SKM-1 treated with dmso at 0.1 percent for 144 hours (cell line): ENCODE data around the gene WNT7B.
A peak's percentile ranks its signal among the peaks of the same experiment; 100 is the strongest.

Source experiments
- DNase-seq: peaks from one replicate; lab custom pipeline; 2025; ENCODE audit not compliant: unreplicated experiment; lab: John Stamatoyannopoulos, UW

Gene WNT7B

DNA sequence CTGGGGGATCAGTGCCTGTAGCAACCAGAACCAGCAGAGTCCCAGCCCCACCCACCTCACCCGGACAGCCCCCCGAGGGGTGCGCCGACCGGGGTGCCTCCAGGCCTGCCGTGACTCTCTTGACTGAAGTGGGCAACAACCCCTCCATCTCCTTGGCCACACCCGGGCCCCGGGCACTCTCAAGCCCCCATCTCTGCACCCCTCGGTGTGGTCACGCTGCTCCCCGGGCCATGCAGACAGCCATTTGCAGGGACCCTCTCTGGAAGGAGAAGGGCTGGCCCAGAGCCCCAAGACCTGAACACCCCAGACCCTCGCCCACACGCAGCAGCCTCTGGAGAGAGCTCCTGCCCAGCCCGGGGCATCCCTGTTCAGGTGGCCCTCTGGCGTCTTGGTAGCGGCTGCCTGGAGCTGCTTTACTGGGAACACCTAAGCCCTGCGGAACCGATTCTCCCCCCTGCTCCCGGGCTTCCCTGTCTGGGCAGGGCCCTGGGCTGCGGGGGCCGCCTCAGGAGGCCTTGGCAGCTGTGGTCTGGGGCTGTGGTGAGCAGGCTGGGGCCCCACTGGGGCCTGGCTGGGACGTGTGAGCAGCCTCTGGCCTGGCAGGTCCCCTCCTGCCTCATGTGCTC lies 84.9 kb downstream of the WNT7B start:
- DNase-seq: peak; percentile 52

DNA sequence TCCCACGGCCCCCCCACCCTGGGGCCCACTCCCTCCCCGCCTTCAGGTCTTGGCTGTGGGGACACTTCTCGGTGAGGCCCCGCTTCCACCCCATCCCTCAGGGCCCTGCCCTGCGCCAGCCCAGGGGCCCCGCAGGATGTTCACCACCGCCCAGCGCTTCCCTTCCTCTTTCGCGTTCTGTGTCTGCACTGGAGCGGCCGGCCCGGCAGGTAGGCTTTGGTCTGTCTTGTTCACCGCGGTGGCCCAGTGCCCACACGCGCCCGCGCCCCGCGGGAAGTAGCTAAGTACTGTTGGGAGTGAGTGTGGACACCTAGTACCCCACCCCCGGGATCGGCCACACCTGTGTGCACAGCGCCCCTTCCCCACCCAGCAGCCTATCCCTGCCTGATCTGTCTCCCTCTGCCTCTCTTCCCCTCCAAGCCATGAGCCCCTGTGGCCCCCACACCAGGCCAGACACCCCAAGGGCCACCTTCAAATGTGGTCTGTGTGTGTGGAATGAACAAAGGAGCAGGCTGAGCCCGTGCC lies 85.4 kb downstream of the WNT7B start:
- DNase-seq: peak; percentile 54

DNA sequence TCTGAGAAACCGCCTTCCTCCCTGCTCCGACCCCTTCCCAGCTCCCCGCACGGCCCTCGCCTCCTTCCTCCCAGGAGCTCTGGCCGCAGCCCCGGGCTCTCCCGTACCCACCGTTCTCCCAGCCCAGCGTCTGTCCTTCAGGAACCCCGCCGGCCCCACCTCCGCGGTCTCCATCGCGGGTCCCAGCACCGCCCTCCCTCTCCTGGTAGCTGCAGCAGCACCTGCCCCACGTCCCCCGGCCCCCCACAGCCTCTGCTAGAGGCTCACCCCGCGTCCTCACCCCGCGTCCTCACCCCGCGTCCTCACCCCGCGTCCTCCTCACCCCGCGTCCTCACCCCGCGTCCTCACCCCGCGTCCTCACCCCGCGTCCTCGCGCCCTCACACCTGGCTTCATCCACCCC lies 85.9 kb downstream of the WNT7B start:
- no peak for DNase-seq

DNA sequence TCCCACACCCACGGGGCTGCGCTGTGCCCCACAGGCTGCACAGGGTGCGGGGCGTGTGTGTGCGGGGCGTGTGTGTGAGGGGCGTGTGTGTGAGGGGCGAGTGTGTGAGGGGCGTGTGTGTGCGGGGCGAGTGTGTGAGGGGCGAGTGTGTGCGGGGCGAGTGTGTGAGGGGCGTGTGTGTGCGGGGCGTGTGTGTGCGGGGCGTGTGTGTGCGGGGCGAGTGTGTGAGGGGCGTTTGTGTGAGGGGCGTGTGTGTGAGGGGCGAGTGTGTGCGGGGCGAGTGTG lies 86.7 kb downstream of the WNT7B start:
- no peak for DNase-seq

DNA sequence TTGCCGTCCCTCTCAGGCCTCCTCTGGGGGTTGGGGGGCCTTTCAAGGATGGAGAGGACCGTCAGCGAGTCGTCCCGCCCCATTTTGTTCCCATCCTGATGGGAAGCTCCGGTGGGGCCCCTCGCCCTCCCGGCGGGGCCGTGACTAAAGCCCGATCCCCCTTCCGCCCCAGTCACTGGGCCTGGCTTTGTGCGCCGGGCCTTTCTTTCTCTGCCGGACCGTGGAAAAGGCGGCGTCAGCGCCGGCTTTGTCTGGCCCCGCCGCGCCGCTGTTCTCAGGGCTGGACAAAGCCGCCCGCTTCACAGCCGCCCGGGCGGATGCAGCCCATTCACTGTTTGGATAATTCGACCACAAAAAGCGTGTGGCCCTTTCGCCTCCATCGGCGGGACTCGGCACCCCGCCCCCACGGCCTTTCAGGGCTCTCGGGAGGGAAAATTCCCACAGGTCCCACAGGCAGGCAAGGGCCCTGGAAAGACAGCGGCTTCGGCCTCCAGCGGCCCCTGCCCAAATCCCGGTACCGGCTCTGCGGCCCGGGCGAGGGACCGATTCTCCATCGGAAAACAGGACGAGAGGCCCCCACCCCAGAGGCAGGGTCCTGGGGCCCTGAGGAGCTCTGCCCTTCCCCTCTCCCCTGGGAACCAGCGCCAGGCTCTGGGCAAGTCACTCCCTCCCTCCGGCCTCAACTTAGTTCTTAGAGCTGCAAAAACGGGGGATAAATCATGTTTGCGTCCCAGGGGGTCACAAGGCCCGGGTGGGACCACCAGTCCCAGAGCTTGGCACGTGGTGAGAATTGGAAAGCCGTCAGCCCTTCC lies 87.2 kb downstream of the WNT7B start:
- DNase-seq: no peak

DNA sequence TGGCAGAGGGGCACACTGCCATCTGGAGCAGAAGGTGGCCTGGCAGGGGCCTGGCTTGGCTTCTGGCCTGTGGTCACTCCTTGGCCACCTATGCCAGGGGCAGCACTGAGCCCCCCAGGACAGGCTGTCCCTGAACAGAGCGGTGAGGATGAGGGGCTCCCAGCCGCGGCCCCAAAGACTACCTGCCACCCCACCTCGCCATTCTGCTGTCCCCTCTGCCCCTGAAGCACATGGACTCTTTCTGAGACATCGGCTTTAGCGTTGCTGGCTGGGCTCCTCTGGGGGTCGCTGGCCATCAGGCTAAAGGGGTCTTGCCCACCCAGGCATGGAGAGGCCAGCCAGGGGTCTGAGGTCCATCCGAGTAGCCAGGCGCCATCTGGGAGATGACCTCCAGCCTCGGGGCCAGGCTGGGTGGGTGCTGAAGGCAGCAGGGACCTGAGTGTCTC lies 87.8 kb downstream of the WNT7B start:
- DNase-seq: no peak

DNA sequence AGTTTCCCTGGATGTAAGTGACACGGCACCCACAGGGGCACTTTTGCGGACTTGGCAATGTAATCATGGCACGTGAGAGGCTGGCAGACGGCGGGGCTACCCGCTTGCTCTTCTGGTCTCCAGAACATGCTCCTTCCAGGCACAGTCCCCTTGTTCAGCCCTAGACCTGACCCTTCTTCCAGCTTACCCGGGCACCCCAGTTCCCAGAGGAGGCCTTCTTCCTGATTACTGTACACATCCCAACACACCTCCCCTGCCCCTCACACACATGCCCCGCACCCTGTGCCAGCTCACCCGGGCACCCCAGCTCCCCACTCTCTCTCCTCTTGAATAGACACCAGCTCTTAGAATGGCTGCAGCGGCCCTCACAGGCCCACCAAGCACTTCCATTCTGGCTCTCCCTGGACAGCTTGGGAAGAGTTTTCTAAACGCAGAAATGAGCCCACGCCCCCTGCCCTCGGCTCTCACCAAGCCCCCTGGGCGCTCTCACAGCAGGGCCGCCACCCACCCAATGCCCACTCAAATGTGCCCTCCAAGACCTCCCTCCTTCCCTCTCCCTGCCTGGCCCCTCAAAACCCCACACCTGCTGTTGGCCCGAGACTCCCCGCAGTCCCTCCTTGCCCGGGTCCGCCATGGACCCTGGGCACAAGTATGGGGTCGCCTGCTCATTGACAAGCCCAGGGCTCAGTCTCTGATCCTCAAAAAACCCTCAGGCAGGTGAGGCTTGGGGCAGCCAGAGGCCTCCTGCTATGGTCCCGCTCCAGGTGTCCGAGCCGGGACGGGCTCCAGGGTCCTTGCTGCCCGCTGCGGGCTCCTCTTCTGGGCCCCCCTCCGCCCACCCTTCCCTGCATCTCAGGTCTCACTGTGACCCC lies 88.5 kb downstream of the WNT7B start:
- no peak for DNase-seq

DNA sequence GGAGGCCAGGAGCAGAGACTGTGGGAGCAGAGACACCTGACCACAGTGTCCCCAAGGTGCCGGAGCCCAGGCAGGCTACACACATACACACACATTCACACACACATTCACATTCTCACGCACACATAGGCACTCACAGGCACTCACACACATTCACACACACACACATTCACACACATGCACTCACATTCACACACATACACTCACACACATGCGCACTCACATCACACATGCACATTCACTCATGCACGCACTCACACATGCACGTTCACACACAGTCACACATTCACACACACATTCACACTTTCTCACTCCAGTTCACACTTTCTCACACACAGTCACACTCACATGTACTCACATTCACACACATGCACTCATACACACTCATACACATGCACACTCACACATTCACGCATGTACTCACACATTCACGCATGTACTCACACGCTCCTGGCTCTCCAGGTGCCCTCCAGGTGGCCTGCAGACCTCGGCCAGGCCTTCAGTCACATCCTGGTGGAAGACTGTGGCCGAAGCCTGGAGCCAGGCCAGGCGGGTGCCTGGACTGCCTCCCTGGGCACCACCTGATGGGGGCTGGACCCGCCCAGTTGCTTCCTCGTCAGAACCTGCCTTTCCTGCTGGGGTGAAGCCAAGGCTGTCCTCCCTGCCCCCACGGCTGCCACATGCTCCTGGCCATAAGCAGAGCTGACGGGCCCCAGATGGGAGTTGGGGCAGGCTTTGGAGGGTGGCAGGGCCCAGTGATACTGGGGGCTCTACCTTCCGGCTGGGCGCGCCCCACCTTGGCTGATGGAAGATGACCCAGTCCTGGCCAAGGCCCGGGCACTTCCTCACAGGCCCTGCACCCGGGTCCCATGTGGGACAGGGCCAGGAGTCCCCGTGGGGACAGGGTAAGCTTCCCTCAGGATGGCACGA lies 89.5 kb downstream of the WNT7B start:
- DNase-seq: no peak

DNA sequence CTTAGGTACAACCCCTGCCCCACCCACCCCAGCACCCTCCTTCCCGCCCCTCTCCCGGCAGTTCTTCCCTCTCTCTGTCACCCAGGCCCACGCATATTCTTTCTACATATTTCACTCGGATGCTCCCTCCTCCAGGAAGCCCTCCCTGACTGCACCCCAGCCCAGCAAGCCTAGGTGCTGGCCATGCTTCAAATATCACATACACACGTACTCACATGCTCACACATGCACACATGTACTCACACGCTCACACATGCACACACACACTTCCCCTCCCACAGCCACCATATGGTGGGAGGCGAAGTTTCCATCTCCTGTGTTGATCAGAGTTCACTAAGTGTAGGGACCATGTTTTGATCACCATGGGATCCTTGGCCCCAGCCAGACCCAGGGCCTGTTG lies 90.4 kb downstream of the WNT7B start:
- DNase-seq: no peak

DNA sequence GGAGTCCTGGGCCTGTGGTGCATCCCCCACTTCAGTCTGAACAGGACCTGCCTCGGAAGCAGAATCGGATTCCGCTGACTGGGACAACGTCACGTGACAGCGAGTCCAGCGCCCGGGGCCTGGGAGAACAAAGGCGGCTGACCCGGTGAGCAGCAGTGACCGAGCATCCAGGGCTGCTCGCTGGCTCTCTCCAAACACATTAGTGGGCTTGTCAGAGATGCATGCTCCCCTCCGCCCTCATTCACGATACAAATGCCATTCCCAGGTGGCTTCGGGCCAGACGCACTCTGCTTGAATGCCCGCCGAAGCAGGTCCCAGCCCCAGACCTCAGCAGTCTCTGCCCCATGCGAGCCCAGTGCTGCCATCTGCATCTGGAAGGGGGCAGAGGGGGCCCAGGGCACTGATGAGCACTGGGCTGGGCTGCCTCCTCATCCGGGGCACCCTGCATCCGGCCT lies 91.0 kb downstream of the WNT7B start:
- DNase-seq: no peak

DNA sequence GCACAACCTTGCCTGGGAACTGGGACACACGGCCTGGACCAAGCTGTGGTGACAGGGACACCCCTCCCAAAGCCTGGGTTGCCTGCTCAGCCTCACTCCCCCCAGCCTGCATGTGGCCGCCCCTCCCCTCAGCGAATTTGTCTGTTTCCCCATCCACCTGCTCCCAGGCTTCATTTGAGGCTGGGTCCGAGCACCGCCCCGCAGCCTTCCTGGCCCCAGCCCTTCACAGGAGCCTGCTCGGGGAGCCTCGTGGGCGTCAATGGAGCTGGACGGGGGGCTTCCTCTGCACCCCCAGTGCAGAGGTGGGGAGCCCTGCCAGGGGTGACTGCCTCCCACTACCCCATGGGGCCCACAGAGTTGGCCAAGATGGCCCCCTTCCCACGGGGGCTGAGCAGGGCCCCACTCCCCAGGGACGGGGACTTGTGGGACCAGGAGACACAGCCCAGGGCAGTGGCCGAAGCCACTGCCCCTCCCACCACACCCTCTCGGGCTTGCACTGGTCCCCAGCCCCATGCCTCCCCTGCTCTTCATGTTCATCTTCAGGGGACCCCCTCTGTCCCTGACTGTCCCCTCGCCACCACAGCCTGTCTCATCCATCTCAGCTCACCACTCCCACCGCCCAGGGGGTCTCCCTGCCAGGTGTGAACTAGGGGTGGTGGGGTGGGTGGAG lies 91.7 kb downstream of the WNT7B start:
- no peak for DNase-seq

DNA sequence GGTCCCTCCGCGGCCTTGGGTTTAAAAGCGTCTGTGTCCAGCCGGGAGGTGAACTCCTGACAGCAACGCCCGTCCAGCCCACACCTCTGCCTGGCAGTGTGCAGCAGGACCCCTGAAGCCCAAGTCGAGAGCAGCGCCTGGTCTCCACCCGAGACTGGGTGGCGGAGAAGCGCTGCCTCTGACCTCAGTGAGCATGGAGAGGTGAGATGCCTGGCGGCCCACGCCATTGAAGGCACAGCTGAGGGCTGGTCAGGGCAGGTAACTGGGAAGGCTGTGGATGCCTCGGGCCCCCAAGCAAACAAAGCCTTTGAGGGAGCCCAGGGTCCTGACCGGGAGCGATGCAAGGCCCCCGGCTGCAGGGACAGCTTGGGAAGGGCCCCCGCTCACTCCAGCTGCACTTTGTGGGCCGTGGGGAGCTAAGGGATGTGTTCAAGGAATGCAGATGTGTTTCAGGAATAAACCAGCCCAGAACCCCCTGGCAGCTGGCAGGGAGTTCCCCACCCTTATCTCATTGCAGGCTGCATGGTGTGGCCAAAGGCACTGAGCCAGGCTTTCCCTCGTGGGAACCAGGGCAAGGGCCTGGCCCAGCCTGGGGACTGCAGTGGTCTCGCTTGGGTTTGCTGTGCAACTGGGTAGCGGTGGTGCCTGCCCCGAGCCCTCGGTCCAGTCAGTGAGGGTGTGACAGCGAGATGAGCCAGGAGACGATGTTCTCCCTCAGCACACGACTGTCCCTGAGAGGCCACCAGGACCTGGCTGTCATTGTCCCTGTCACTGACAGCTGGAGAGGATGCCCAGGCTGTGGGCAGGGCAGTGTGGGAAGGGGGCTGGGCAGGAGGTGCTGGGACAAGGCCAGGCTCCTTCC lies 92.5 kb downstream of the WNT7B start:
- DNase-seq: no peak

DNA sequence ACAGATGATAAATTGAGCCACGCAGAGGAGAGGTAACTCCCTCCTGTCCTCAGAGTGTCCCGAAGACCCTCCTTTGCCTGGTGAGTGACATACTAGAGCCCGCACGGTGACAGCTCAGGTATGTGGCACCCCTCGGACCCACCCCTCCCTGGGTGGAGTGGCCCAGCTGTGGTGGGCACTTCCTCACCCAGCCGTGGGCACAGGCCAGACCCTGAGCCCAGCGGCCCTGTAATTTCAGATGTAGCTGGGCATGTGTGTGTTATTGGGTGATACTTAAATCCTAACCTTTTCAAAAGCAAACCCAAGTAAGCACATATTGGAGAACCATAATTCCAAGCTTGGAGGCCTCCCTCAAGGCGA lies 93.2 kb downstream of the WNT7B start:
- DNase-seq: no peak

DNA sequence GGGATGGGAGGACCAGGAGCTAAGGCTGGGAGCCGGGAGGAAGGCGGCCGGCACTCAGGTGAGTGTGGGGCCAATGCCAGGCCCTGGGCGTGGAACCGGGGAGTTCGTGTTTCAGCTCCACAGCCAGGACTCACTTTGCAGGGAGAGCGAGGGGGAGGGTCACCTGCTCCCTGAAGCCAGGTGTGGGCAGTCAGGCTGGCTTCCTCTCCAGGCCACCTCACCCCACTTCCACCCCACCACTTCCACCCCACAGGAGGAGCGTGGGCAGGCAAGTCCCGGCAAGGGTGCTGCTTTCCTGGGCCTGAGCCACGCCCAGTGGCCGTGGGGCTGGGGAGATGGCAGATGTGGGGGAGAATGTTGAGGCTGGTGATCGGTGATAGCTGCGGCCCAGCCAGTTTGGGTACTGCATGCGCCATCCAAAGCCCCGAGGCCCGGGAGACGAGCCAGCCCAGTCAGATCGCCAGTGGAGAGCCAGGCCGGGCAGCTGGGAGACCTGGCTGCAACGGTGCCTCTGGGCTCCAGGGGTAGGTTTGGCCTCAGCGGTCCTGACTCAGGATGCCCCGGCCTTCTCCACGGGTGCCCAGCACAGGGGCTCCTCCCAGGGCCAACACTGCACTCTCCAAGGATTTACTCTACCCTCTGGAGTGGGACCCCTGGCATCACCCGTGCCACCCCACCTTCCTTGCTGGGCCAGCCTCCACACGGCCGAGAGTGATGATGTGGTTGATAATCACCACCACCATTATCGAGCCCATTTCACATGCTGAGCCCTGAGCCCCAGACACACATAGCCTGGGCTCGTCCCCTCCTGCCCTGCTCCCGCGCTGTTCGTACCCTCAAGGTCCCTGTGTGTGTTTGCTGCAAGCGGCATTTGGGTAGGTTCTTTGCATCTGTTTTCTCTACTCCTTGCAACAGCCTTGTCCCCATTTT lies 93.8 kb downstream of the WNT7B start:
- no peak for DNase-seq

DNA sequence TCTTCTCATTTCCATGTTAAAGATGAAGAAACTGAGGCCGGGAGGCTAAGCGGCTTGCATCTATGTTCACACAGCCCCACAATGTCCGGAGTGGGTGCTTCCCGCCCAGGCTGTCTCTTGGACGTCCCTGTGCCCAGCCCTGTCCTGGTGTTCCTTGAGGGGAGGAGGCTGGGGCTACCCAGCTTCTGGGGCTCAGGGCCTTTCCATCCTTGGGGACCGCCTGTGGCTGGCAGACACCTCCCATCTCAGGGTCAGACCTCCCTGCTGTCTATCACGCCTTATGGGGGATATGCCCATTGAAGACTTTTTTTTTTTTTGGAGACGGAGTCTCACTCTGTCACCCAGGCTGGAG lies 95.5 kb downstream of the WNT7B start:
- DNase-seq: no peak

DNA sequence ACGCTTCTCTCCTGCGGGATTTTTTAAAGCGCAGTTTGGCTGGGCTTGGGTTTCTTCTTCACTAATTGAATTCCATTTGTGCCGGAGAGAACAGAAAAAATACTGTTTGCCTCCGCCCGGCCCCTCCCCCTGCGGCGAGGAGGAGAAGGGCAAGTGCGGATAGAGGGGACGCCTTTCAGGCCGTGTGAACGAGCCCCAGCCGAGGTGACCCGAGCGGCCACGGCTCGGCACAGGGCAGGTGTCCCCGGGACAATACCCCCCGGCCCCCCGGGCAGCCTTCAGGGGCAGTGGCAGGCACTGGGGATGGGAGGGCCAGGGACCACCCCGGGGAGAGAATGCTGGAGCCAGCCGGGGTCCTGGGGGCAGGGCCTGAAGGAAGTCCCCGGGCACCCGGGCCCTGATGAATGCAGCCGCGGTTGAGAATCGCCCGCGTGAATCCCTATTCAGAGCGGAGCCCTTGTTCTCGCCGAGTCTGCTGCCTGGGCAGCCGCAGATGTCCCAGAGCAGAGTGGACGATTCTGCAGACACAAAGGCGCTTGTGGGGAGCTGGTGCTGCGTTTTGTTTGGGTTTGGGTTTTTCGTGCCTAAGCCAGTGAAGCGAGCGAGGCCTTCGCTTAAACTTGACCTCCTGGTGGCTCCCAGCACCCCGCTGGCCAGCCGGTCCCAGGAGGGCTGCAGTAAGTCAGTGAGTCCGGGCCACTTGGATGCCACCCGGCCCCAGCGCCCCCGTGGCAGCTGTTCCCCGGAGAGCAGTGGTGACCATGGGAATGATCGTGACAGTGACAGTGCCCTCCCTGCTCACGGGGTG lies 96.0 kb downstream of the WNT7B start:
- no peak for DNase-seq

DNA sequence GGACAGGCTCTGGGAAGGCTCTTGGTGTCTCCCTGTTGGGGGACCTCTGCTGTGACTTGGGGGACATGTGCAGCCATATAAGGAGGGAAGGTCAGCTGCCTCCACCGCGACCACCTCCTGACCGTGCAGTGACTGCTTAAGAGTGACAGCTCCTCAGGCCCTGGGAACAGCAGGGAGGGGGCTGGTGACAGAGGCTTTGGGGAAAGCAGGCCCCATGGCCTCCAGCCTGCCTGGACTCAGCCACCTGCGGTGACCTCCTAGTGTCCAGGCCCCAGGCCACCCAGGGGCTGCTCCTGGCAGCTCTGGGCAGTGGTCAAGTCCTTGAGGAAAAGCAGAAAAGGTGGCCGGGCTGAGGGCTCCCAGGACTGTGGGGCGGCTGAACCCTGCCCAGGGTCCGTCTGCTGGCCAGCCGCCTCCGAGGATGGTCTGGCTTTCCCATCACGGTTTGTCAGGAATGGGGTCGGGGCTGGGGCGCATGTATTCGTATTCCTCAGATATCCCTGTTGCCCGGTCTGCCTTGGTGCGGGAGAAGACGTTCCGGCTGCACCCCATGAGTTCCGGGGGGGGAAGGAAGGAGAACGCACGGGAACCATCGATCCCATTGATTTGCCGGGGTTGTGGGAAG lies 96.8 kb downstream of the WNT7B start:
- no peak for DNase-seq
